Measurements from ENCODE around the gene DCDC1.

DNA sequence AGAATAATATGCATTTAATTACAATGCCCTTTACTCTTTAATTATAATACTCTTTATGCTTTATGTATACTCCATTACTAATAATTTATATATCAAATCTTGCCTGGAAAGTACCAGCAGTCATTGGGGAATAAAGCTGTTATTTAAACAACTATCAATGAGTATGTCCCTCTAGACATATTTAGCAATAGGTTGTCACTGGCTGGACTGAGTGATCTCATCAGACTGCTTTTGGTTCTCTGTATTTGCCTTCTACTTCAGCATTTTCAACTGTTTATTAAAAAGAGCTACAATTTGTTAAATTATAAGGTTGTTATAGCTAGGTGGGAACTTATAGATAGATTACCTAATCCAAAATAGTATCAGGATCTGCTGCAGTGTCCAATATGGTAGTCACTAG, 267.2 kb downstream of the DCDC1 start:
- TF ChIP-seq, protein P1, sequence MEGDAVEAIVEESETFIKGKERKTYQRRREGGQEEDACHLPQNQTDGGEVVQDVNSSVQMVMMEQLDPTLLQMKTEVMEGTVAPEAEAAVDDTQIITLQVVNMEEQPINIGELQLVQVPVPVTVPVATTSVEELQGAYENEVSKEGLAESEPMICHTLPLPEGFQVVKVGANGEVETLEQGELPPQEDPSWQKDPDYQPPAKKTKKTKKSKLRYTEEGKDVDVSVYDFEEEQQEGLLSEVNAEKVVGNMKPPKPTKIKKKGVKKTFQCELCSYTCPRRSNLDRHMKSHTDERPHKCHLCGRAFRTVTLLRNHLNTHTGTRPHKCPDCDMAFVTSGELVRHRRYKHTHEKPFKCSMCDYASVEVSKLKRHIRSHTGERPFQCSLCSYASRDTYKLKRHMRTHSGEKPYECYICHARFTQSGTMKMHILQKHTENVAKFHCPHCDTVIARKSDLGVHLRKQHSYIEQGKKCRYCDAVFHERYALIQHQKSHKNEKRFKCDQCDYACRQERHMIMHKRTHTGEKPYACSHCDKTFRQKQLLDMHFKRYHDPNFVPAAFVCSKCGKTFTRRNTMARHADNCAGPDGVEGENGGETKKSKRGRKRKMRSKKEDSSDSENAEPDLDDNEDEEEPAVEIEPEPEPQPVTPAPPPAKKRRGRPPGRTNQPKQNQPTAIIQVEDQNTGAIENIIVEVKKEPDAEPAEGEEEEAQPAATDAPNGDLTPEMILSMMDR (IDR thresholded peaks at IDR 0.05): no peak
- TF ChIP-seq POLR2AphosphoS5 (IDR thresholded peaks at IDR 0.05; ENCODE audit: insufficient read depth in 1 of 2, low read depth in 1 of 2): no peak
- no peak for TF ChIP-seq POLR2A (IDR thresholded peaks at IDR 0.05)
